HG02678 (cell line): ENCODE results near the gene TRPM5.

Experiments
- ATAC-seq: cut with Tn5 transposase; IDR thresholded peaks from one replicate; pipeline ENCODE4 v1.9.1; 2021; ENCODE audit warnings: mild to moderate bottlenecking, moderate library complexity; ENCODE audit not compliant: unreplicated experiment

Gene TRPM5

GRCh38 chr11:2440646-2441045 is 3.7 kb downstream of the TRPM5 start:
- no peak for ATAC-seq

- no peak for ATAC-seq
These were observed 4.5 kb downstream of the TRPM5 start for GRCh38 chr11:2439820-2440219.

- no peak for ATAC-seq
These were observed 6.8 kb downstream of the TRPM5 start for GRCh38 chr11:2437516-2437915.

- ATAC-seq, result no peak
These were observed 7.7 kb downstream of the TRPM5 start for GRCh38 chr11:2436521-2437031.

- ATAC-seq, result no peak
These were observed 8.2 kb downstream of the TRPM5 start for GRCh38 chr11:2436013-2436520.

DNA sequence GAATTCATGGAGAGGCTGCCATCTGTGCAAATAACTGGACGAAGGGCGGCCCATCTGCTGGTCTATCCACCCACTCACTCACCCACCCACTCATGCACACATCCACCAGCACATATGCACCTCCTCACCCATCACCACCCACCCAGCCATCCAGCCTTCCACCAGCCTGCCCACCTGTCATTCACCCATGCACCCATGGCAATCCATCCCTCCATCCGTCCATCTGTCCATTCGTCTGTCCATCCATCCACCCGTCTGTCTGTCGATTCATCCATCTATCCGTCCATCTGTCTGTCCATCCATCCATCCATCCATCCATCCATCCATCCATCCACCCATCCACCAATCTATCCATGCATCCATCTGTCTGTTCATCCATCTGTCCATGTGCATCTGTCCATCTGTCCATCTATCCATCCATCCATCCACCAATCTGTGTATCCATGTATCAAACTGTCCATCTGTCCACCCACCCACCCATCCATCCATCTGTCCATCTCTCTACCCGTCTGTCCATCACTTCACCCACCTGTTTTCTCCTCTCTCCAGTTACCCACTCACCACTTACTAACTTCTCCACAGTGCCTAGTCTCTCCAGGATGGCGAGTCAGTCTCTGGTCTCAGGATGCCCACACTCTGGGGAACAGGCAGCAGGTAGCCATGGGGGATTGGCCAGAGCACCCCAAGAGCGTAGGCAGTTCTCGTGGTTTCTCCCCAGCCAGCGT is 8.9 kb downstream of the TRPM5 start:
- ATAC-seq, result no peak

DNA sequence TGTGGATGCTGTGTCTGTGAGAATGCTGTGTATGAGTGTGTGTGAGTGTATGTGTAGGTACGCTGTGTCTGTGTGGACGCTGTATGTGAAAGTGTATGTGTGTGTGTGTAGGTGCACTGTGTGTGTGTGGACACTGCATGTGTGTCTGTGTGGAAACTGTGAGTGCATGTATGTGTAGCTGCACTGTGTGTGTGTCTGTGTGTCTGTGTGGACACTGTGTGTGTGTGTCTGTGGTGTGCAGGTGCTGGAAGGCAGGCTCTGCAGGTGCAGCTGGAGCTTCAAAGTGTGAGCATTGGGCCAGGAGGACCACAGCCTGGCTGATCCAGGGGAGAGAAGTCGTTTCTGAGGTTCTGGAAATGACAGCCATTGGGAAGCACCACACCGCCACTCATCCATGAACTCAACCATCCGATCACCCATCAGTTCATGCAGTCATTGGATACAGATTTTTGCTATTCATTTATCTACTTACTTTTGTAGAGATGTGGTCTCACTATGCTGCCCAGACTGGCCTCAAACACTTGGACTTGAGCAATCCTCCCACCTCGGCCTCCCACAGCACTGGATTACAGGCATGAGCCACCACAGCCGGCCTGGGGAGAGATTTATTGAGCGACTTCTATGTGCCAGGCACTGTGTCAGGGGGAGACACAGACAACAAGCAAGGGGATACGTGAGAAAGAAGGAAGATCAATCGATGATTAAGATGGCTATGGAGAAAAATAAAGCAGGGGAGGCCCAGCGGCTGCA is 9.6 kb downstream of the TRPM5 start:
- ATAC-seq, result no peak

- ATAC-seq, result no peak
These were observed 10.3 kb downstream of the TRPM5 start for GRCh38 chr11:2434008-2434407.

- ATAC-seq, result no peak
These were observed 11.0 kb downstream of the TRPM5 start for GRCh38 chr11:2433106-2433925.

GRCh38 chr11:2432628-2433071 is 11.7 kb downstream of the TRPM5 start:
- ATAC-seq, result no peak

DNA sequence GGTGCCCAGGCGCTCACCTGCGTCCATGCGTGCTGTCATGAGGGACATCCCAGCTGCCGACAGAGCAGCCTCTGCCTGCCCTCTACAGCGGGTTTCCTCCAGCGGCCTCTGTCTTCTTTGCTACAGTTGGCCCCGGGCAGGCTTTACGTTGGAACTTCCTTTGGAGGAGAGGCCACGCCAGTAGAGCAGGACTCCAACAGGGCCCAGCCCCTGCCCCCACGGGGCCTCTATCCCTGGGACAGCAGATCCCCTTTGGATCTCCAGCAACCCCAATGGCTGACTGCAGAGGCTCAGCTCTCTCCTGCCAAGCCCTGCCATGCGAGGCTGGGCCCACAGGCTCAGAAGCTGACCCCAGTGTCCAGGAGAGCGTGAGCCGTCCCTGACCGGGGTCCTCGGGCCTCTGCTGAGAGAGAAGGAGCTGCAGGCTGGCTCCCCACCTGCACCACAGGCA is 12.1 kb downstream of the TRPM5 start:
- ATAC-seq, result no peak

DNA sequence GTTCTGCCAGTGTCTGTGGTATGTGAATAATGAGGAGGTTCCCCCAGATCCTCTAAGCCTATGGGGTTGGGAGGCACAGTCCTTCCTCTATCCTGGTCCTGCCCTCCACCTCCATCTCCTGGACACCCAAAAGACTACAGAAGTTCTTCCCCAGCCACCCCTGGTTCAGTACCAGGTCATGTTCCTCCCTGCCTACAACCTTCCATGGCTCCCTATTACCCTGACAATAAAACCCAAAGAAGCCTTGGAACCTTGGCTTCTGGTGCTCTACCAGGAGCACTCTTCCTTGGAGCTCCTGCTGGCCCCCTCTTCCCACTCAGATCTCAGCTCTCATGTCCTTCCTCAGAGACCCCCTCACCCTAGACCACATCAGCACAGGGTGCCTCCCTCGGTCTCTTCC is 12.9 kb downstream of the TRPM5 start:
- no peak for ATAC-seq

DNA sequence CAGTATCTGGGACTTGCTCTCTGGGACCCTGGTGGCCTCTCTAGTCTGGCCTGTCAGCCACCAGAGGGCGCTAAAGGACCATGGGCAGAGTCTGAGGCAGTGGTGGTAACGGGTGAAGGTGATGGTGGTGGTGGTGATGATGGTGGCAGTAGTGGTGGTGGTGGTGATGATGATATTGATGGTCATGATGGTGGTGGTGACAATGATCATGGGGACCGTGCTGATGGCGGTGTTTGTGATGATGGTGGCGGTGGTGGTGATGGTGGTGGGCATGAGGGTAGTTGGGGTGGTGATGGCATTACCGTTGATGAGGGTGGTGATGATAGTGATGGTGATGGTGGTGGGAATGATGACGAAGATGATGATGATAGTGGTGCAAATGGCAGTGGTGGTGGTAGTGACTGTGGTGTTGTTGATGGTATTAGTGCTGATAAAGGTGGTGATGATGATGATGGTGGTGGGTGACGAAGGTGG is 16.0 kb downstream of the TRPM5 start:
- ATAC-seq, result no peak

GRCh38 chr11:2427721-2428321 is 16.5 kb downstream of the TRPM5 start:
- ATAC-seq, result no peak

GRCh38 chr11:2426826-2427521 is 17.3 kb downstream of the TRPM5 start:
- no peak for ATAC-seq

GRCh38 chr11:2426221-2426620 is 18.1 kb downstream of the TRPM5 start:
- ATAC-seq, result no peak

GRCh38 chr11:2425506-2425905 is 18.8 kb downstream of the TRPM5 start:
- ATAC-seq, result no peak

GRCh38 chr11:2424811-2425495 is 19.4 kb downstream of the TRPM5 start:
- ATAC-seq, result no peak
